Fibroblast of mammary gland (primary cell): ENCODE data around the gene CEP170.

ENCODE experiments used
- DNase-seq: peaks from one replicate; pipeline ENCODE4 v3.0.0-alpha.2; 2010; ENCODE audit warnings: low read depth
- H3K4me3 ChIP-seq: 2 replicates; pipeline ENCODE4 v1.5.1; 2011; ENCODE audit warnings: low read depth, mild to moderate bottlenecking, low read length, moderate library complexity; ENCODE audit not compliant: control insufficient read depth
- TF ChIP-seq, protein P1 (sequence below): conservative IDR thresholded peaks from 2 replicates; pipeline ENCODE4 v1.5.1; 2011; ENCODE audit warnings: low read depth, low read length, inconsistent platforms; ENCODE audit not compliant: control insufficient read depth, insufficient read depth

Gene CEP170

DNA sequence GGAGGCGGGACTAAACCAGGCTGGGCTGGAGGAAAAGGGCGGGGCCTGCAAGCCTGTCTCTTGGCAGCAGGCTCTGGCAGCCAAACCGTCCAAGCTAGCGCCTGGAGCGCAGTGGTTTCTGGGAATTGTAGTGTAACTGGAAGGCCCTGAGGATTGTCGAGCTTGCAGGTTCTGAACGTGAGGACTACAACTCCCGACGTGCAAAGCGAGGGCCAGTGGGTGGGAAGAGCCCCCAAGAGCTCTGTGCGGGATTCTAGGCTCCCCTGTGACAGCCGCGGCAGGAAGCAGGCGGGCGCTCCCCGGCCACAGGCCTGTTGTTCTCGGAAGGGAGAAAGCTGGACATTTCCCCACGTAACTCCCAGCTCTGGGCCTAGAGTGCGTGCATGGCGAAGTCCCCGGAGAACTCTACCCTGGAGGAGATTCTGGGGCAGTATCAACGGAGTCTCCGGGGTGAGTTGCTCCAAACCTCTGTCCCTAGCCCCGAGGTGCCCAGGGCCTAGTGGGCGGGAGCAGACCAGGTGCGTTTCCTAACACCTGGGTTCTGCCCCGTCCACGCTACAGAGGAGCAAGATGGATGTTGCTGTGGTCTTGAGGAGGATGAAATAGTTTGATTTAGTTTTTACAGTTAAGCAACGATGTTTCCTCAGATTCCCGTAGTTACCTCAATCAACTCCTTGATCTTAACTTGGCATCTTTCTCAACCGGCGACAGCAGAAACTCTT lies 871 bp upstream of the CEP170 start, which contains the start of gene SDCCAG8:
SDCCAG8 (plus strand) TSS at position 251 of the 722 bp plus-strand sequence; CDS start at position 384, 133 bp downstream.
- peak within 1 kb of the TSS; percentile 84 for H3K4me3 ChIP-seq
- DNase-seq: peak; percentile 100
- TF ChIP-seq, protein P1, sequence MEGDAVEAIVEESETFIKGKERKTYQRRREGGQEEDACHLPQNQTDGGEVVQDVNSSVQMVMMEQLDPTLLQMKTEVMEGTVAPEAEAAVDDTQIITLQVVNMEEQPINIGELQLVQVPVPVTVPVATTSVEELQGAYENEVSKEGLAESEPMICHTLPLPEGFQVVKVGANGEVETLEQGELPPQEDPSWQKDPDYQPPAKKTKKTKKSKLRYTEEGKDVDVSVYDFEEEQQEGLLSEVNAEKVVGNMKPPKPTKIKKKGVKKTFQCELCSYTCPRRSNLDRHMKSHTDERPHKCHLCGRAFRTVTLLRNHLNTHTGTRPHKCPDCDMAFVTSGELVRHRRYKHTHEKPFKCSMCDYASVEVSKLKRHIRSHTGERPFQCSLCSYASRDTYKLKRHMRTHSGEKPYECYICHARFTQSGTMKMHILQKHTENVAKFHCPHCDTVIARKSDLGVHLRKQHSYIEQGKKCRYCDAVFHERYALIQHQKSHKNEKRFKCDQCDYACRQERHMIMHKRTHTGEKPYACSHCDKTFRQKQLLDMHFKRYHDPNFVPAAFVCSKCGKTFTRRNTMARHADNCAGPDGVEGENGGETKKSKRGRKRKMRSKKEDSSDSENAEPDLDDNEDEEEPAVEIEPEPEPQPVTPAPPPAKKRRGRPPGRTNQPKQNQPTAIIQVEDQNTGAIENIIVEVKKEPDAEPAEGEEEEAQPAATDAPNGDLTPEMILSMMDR: no peak

- TF ChIP-seq, protein P1: no peak
- H3K4me3 ChIP-seq: peak overlapping the region; percentile 84
- peak; percentile 75 for DNase-seq
Measured at GRCh38 chr1:243254233-243254926, 701 bp downstream of the CEP170 start.

GRCh38 chr1:243253926-243254232 lies 1.2 kb downstream of the CEP170 start:
- TF ChIP-seq, protein P1: no peak
- peak overlapping the region; percentile 84 for H3K4me3 ChIP-seq
- no peak for DNase-seq

- H3K4me3 ChIP-seq: peak overlapping the region; percentile 84
- TF ChIP-seq, protein P1: no peak
- no peak for DNase-seq
Measured at GRCh38 chr1:243253211-243253925, 1.7 kb downstream of the CEP170 start.

DNA sequence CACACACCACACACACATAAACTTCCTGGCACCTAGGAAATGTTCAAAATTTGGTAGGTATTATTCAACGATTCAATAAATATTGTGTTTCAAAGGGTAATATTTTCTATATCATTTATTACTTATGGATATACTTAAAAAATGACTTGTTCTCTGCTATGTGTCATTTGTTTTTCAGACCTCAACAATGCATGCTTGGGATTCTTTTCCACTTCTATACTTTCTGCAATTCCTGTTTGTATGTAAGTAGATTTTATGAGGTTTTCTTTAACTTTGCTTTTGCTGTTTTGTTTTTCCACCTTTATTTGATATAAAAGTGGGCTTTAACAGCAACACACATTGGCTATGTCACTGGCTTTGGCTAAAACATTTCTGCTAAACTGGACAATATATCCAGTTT lies 3.5 kb downstream of the CEP170 start:
- peak overlapping the region; percentile 84 for H3K4me3 ChIP-seq
- TF ChIP-seq, protein P1: no peak

GRCh38 chr1:243250102-243250501 lies 5.0 kb downstream of the CEP170 start:
- TF ChIP-seq, protein P1: no peak
- H3K4me3 ChIP-seq: no peak overlapping the region
- DNase-seq: no peak

More for the DNA sequence above, 3.5 kb downstream of the CEP170 start:
- no peak for DNase-seq
